B cell (primary cell): Measurements from ENCODE around the gene CHD5.

Source experiments
- CTCF ChIP-seq: fragments of 200-600 bp; IDR thresholded peaks from one replicate; pipeline ENCODE4 v1.8.0; 2022; ENCODE audit warnings: antibody characterized with exemption, mild to moderate bottlenecking
- EZH2 ChIP-seq: IDR thresholded peaks from 2 replicates; pipeline ENCODE4 v1.6.1; 2012; ENCODE audit warnings: borderline replicate concordance, low read depth, mild to moderate bottlenecking, moderate library complexity, low read length; ENCODE audit not compliant: insufficient read depth, poor library complexity, severe bottlenecking

DNA sequence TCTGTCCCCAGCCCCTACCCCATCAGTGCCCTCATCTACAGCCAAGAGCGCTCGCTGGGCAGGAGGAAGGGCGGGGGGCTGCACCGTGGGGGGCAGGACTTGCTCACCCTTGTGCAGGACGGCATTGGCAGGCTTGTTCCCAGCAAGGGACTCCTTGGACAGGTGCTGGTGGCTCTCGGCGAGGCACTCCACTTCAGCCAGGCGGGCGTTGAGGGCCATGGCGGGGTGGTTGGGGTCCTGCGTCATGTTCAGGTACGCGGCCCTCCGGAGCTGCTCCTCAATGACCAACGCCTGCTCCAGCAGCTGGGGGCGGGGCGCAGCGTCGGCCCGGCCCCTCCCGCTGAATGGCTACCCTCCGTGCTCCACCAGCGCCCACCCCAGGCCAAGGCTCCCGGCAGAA lies 70.4 kb downstream of the CHD5 start:
- TF ChIP-seq CTCF (no peak), EZH2 (no peak)
